IMR-90 (cell line): ENCODE results near the gene BGLAP. TPM values are rescaled to one million over a fixed set of nuclear protein-coding genes. Genes with fewer than 3 reads are reported as not detected.

ENCODE experiments used
- ATAC-seq: fragments of 200-7000 bp; cut with Tn5 transposase; 2 replicates; pipeline ENCODE4 v1.9.1; 2020; ENCODE audit warnings: low read depth, mild to moderate bottlenecking, moderate library complexity
- BruUV-seq: library from RNA; stranded (reverse); fragments of 400-500 nt; replicated peaks from 2 replicates; lab custom pipeline; 2021; lab: Mats Ljungman, UMichigan
- CTCF ChIA-PET: fragments of 300-600 bp; formaldehyde crosslinking; extraction: SDS; loops from one replicate; lab custom pipeline; 2021; ENCODE audit warnings: antibody characterized with exemption; lab: Yijun Ruan, JAX
- POLR2A ChIA-PET: fragments of 300-600 bp; sonication (Branson Sonifier 250); formaldehyde crosslinking; loops from one replicate; lab custom pipeline; 2022; ENCODE audit warnings: antibody characterized with exemption; ENCODE audit not compliant: unreplicated experiment; lab: Charles Lee
- DNase-seq: peaks from one replicate; pipeline ENCODE4 v3.0.0; 2013
- H2AFZ ChIP-seq: replicated peaks from 2 replicates; pipeline ENCODE3; 2013; ENCODE audit warnings: low read length, mild to moderate bottlenecking; ENCODE audit not compliant: poor library complexity
- H2AK5ac ChIP-seq: 2 replicates; pipeline ENCODE4 v1.6.1; 2013; ENCODE audit warnings: low read depth, low read length, inconsistent platforms
- H2AK9ac ChIP-seq: replicated peaks from 2 replicates; pipeline ENCODE3; 2013; ENCODE audit warnings: mild to moderate bottlenecking, low read depth, low read length, moderate library complexity; ENCODE audit not compliant: poor library complexity
- H2BK120ac ChIP-seq: 2 replicates; pipeline ENCODE4 v1.6.1; 2013; ENCODE audit warnings: low read depth, low read length, inconsistent platforms
- H2BK15ac ChIP-seq: 3 replicates; pipeline ENCODE4 v1.6.1; 2013; ENCODE audit warnings: low read depth, low read length, inconsistent platforms
- H2BK20ac ChIP-seq: 2 replicates; pipeline ENCODE4 v1.6.1; 2013; ENCODE audit warnings: low read depth, mild to moderate bottlenecking, inconsistent platforms, low read length, moderate library complexity
- H2BK5ac ChIP-seq: 2 replicates; pipeline ENCODE4 v1.6.1; 2013; ENCODE audit warnings: mild to moderate bottlenecking, low read depth, low read length, inconsistent platforms; ENCODE audit not compliant: poor library complexity, severe bottlenecking
- H3K14ac ChIP-seq: replicated peaks from 2 replicates; pipeline ENCODE4 v1.6.1; 2013; ENCODE audit warnings: low read depth, low read length, inconsistent platforms
- H3K18ac ChIP-seq: 2 replicates; pipeline ENCODE4 v1.6.1; 2013; ENCODE audit warnings: low read depth, low read length, control low read depth
- H3K23ac ChIP-seq: 2 replicates; pipeline ENCODE4 v1.6.1; 2013; ENCODE audit warnings: low read depth, low read length, inconsistent platforms
- H3K27ac ChIP-seq: 2 replicates; pipeline ENCODE4 v1.5.1; 2013; ENCODE audit warnings: mild to moderate bottlenecking, control low read depth, low read length; ENCODE audit not compliant: insufficient read depth
- H3K27me3 ChIP-seq: 2 replicates; pipeline ENCODE4 v1.6.1; 2013; ENCODE audit warnings: low read length; ENCODE audit not compliant: control insufficient read depth, insufficient read depth
- H3K36me3 ChIP-seq: 2 replicates; pipeline ENCODE4 v1.6.1; 2013; ENCODE audit warnings: low read length, mixed read lengths; ENCODE audit not compliant: control insufficient read depth, insufficient read depth
- H3K4ac ChIP-seq: 2 replicates; pipeline ENCODE4 v1.6.1; 2013; ENCODE audit warnings: low read depth, low read length, inconsistent platforms
- H3K4me1 ChIP-seq: 2 replicates; pipeline ENCODE4 v1.6.1; 2013; ENCODE audit warnings: low read length, mixed read lengths; ENCODE audit not compliant: control insufficient read depth, insufficient read depth
- H3K4me2 ChIP-seq: 2 replicates; pipeline ENCODE4 v1.6.1; 2013; ENCODE audit warnings: low read depth, mild to moderate bottlenecking, control low read depth, low read length, moderate library complexity
- H3K4me3 ChIP-seq: 2 replicates; pipeline ENCODE4 v1.5.1; 2013; ENCODE audit warnings: low read depth, mild to moderate bottlenecking, control low read depth, low read length, moderate library complexity; ENCODE audit not compliant: insufficient read depth
- H3K56ac ChIP-seq: 2 replicates; pipeline ENCODE4 v1.6.1; 2013; ENCODE audit warnings: low read length, inconsistent platforms; ENCODE audit not compliant: insufficient read depth; ENCODE audit errors: extremely low read depth
- H3K79me1 ChIP-seq, 2 experiments: 2 replicates each; pipeline ENCODE4 v1.6.1; 2013; ENCODE audit warnings: low read length in 2 of 2, inconsistent platforms in 1 of 2, low read depth in 1 of 2
- H3K9ac ChIP-seq: 2 replicates; pipeline ENCODE4 v1.6.1; 2013; ENCODE audit warnings: low read depth, low read length, control low read depth
- H3K9me1 ChIP-seq: 2 replicates; pipeline ENCODE4 v1.6.1; 2013; ENCODE audit warnings: low read length, inconsistent platforms; ENCODE audit not compliant: insufficient read depth
- H3K9me3 ChIP-seq: 2 replicates; pipeline ENCODE4 v1.6.1; 2013; ENCODE audit warnings: low read length; ENCODE audit not compliant: control insufficient read depth, insufficient read depth
- H4K20me1 ChIP-seq: 2 replicates; pipeline ENCODE4 v1.6.1; 2013; ENCODE audit warnings: low read length, inconsistent platforms; ENCODE audit not compliant: insufficient read depth
- H4K5ac ChIP-seq: 2 replicates; pipeline ENCODE4 v1.6.1; 2013; ENCODE audit warnings: mild to moderate bottlenecking, low read depth, low read length, control low read depth
- H4K8ac ChIP-seq, 2 experiments: 2 replicates each; pipeline ENCODE4 v1.6.1; 2013; ENCODE audit warnings: low read depth in 2 of 2, low read length in 2 of 2, control low read depth in 1 of 2, inconsistent platforms in 1 of 2
- H4K91ac ChIP-seq: 2 replicates; pipeline ENCODE4 v1.6.1; 2013; ENCODE audit warnings: low read depth, low read length, inconsistent platforms; ENCODE audit not compliant: insufficient read depth
- BHLHE40 ChIP-seq: fragments of 150-350 bp; IDR thresholded peaks from 2 replicates; pipeline ENCODE4 v1.6.1; 2016; ENCODE audit warnings: mild to moderate bottlenecking, low read depth, low read length
- MAFK ChIP-seq: IDR thresholded peaks from 2 replicates; pipeline ENCODE4 v1.6.1; 2012; ENCODE audit warnings: low read depth, low read length, improper control_type of control experiment
- MAZ ChIP-seq: IDR thresholded peaks from 2 replicates; pipeline ENCODE4 v1.6.1; 2012; ENCODE audit warnings: low read depth, mild to moderate bottlenecking, low read length, improper control_type of control experiment, moderate library complexity, borderline replicate concordance
- RFX5 ChIP-seq: IDR thresholded peaks from 2 replicates; pipeline ENCODE4 v1.8.0; 2012; ENCODE audit warnings: low read depth, mild to moderate bottlenecking, low read length, moderate library complexity
- WGBS, 2 experiments: methylation state at CpG; one replicate each; pipeline versions ENCODE4 v1.1.5 to v1.1.7; 2013; ENCODE audit warnings: missing lambda C conversion rate in 2 of 2; ENCODE audit not compliant: insufficient read length in 1 of 2; ENCODE audit errors: extremely low coverage in 2 of 2; 5-methylcytosine and 5-hydroxymethylcytosine counted together
- dilution Hi-C: fragments of 300-500 bp; cut with HindIII; formaldehyde crosslinking; loops from one replicate; pipeline ENCODE4 v1.14.3; 2018; ENCODE audit warnings: low sequenced_read_pairs; ENCODE audit not compliant: unreplicated experiment
- in situ Hi-C: fragments of 300-500 bp; cut with MboI; formaldehyde crosslinking; loops from 3 replicates; pipeline ENCODE4 v1.14.3; 2019; ENCODE audit warnings: low sequenced_read_pairs, inconsistent platforms, mixed read lengths
- intact Hi-C: fragments of 100-400 bp; cut with micrococcal nuclease; formaldehyde crosslinking; loops from 2 replicates; pipeline ENCODE4 v1.10.0; 2022
- polyA plus RNA-seq, 3 experiments: library from polyadenylated mRNA; depleted of rRNA; stranded (reverse); fragments of >200 nt; gene quantifications; 2 replicates each; pipeline ENCODE4 v1.2.3, GENCODE V29; 2012; ENCODE audit warnings: low replicate concordance in 1 of 3
- total RNA-seq: library from RNA; depleted of rRNA; stranded (reverse); fragments of >200 nt; gene quantifications from 2 replicates; pipeline ENCODE4 v1.2.3, GENCODE V29; 2012
- TF ChIP-seq, protein P1 (sequence below): fragments of 150-350 bp; IDR thresholded peaks from 2 replicates; pipeline ENCODE4 v1.6.1; 2017; ENCODE audit warnings: mild to moderate bottlenecking, antibody characterized with exemption, low read length, low read depth

The BGLAP gene
- total and polyA plus RNA-seq, 2 of the 4 experiments (the other 2 are of a cell fraction): 0.67 TPM; not detected in 1

DNA sequence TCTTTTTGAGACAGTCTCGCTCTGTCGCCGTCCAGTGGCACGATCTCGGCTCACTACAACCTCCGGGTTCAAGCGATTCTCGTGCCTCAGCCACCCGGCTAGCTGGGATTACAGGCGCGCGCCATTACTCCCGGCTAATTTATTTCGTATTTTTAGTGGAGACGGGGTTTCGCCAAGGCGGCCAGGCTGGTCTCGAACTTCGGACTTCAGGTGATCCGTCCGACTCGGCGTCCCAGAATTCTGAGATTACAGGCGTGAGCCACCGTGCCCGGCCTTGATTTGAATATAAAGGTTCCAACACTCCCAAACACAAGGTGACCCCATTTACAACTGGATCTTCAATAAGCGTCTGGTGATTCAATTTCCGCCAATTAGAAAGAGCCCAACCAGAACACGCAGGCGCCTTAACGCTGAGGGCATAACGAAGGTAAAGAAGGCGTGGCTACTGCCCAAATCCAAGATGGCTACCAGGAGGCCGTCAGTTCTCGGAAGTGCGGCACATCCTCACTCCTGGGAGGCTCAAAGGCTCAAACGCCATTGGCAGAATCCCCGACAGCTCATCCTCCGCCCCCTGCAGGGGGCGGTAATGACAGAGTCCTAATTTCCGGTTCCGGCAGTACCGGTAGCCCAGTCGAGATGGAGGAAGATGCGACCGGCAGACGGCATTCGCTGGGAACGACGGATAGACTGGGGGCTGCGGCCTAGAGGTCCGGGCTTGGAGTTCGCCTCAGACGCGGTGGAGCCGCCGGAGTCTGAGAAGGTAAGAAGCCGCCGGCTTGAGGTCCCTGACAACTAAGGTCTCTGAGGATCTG lies 48.3 kb upstream of the BGLAP start, which contains the start of gene SLC25A44 (continued):
- TF ChIP-seq BHLHE40: no peak
- no peak for TF ChIP-seq MAFK
- TF ChIP-seq MAZ: peak; percentile 82; the same call in 1 of the 2 replicates

DNA sequence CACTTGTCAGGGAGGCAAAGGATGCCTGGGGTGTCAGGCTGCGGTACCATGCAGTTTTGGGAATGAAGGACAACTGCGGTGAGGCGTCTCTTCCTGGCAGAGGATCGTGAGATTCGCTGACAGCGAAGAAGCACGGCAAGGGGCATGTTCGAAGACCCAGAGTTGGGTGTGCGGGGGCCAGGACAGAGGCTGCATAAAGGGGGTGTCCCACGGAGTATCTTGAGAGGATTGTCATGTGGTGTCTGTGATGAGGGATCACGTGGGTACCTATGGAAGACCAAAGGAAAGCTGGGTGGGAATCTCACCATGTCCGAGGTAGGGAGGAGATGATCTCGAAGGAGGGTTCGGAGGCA lies 47.7 kb upstream of the BGLAP start:
- in situ Hi-C loops: no loop called here
- ChIA-PET CTCF (no interaction called here), POLR2A (interaction anchor here (0.5 to 1.5 kb wide), 2 partner anchors 18 to 218 kb away, joined by 3 to 16 read pairs; partner anchors contain the start of gene PMF1)
- intact Hi-C loops: no loop called here
- dilution Hi-C loops: no loop called here
- Histone ChIP-seq H3K23ac (peak overlapping the region; percentile 68; the same call in 1 of the 2 replicates), H2BK15ac (no peak overlapping the region), H2AK9ac (peak overlapping the region; percentile 83), H4K8ac (peak overlapping the region; percentile 51 to 68; a peak in 2 of 4 replicates), H3K14ac (peak overlapping the region; percentile 78), H3K4ac (peak overlapping the region; percentile 42), H3K4me1 (no peaks in the 10 kb centered on the region), H3K4me2 (peak overlapping the region; percentile 79), H3K9me3 (no peaks in the 10 kb centered on the region), H2BK5ac (no peak overlapping the region), H3K9ac (peak overlapping the region; percentile 82), H3K4me3 (peak overlapping the region; percentile 60), H3K27me3 (no peaks in the 10 kb centered on the region), H3K56ac (peak overlapping the region; percentile 56), H4K91ac (peak overlapping the region; percentile 48), H3K18ac (no peak overlapping the region), H2BK120ac (peak overlapping the region; percentile 13; the same call in 1 of the 2 replicates), H4K20me1 (peaks cover 16% of the 10 kb centered on the region), H3K36me3 (peaks cover 7% of the 10 kb centered on the region; the same call in 1 of the 2 replicates), H2AFZ (peak overlapping the region; percentile 93), H4K5ac (no peak overlapping the region; the same call in 1 of the 2 replicates), H2BK20ac (no peak overlapping the region), H3K27ac (peak overlapping the region; percentile 56), H3K79me1 (peaks cover 24 to 51% of the 10 kb centered on the region in 2 experiments), H3K9me1 (peaks cover 12% of the 10 kb centered on the region), H2AK5ac (peak overlapping the region; percentile 93)
- no peak for TF ChIP-seq RFX5
- TF ChIP-seq, protein P1, sequence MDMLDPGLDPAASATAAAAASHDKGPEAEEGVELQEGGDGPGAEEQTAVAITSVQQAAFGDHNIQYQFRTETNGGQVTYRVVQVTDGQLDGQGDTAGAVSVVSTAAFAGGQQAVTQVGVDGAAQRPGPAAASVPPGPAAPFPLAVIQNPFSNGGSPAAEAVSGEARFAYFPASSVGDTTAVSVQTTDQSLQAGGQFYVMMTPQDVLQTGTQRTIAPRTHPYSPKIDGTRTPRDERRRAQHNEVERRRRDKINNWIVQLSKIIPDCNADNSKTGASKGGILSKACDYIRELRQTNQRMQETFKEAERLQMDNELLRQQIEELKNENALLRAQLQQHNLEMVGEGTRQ: peak; percentile 89
- DNase-seq (peak; percentile 7), ATAC-seq (peak; percentile 10; the same call in 1 of the 2 replicates)
- WGBS, 2 experiments: 5% methylated on average over 9 of the region's 14 CpGs; no CpG with 5 or more reads in 1 of the 2 experiments
- TSS peak; percentile 26 for BruUV-seq
